Spleen (tissue), 11 donors: Measurements from ENCODE around the gene FLRT1. TPM values are rescaled to one million over a fixed set of nuclear protein-coding genes. Genes with fewer than 3 reads are reported as not detected.

Experiments
- DNase-seq: peaks from one replicate; pipeline ENCODE4 v3.0.0-alpha.2; 2020
- H3K27ac ChIP-seq, 8 donors: fragments of 200-600 bp; sonication (generic) in 7 of 8; 1 replicate in 4 of 8; 2 replicates in 4 of 8; pipeline versions ENCODE4 v1.5.0 to v1.8.0; 2016 to 2021; ENCODE audit warnings: inconsistent platforms in 4 of 8, mild to moderate bottlenecking in 4 of 8, moderate library complexity in 1 of 8
- H3K27me3 ChIP-seq, 7 donors: fragments of 200-600 bp; sonication (generic) in 6 of 7; replicated peaks in 1 of 7; 1 replicate in 4 of 7; 2 replicates in 3 of 7; pipeline versions ENCODE4 v1.5.0 to v1.8.0; 2016 to 2021; ENCODE audit warnings: inconsistent platforms in 3 of 7, mild to moderate bottlenecking in 1 of 7
- H3K36me3 ChIP-seq, 6 donors: fragments of 200-600 bp; sonication (generic) in 5 of 6; 1 replicate in 4 of 6; 2 replicates in 2 of 6; pipeline versions ENCODE4 v1.5.0 to v1.8.0; 2016 to 2021; ENCODE audit warnings: inconsistent platforms in 2 of 6
- H3K4me1 ChIP-seq, 6 donors: fragments of 200-600 bp; sonication (generic) in 5 of 6; 1 replicate in 3 of 6; 2 replicates in 3 of 6; pipeline versions ENCODE4 v1.5.0 to v1.8.0; 2016 to 2021; ENCODE audit warnings: inconsistent platforms in 3 of 6
- H3K4me3 ChIP-seq, 8 donors: fragments of 200-600 bp; sonication (generic) in 7 of 8; 1 replicate in 4 of 8; 2 replicates in 4 of 8; pipeline versions ENCODE4 v1.5.0 to v1.8.0; 2016 to 2021; ENCODE audit warnings: inconsistent platforms in 4 of 8, mild to moderate bottlenecking in 4 of 8, moderate library complexity in 2 of 8
- H3K9me3 ChIP-seq, 8 donors: fragments of 200-600 bp; sonication (generic) in 7 of 8; 1 replicate in 4 of 8; 2 replicates in 4 of 8; pipeline versions ENCODE4 v1.5.0 to v1.8.0; 2016 to 2021; ENCODE audit warnings: inconsistent platforms in 4 of 8
- CTCF ChIP-seq, 11 experiments: fragments of 200-600 bp in 7 of 11; fragments of 450-650 bp in 4 of 11; sonication (generic) in 4 of 11; IDR thresholded peaks in 8 of 11; conservative IDR thresholded peaks in 3 of 11; 1 replicate in 7 of 11; 2 replicates in 4 of 11; pipeline versions ENCODE4 v1.4.0 to v1.8.0; 2016 to 2021; ENCODE audit warnings: antibody characterized with exemption in 11 of 11, inconsistent platforms in 4 of 11, mild to moderate bottlenecking in 1 of 11
- POLR2A ChIP-seq, 3 donors: fragments of 450-650 bp; IDR thresholded peaks; one replicate each; pipeline ENCODE4 v1.5.1; 2017; ENCODE audit warnings: antibody characterized with exemption in 3 of 3, mild to moderate bottlenecking in 1 of 3
- POLR2AphosphoS5 ChIP-seq, 3 donors: sonication (generic); formaldehyde crosslinking; IDR thresholded peaks; one replicate each; pipeline ENCODE4 v1.5.1; 2017; ENCODE audit warnings: antibody characterized with exemption in 3 of 3
- WGBS, 5 donors: extraction: QIAGEN DNeasy Blood & Tissue Kit in 3 of 5; methylation state at CpG; one replicate each; pipeline versions ENCODE4 v1.1.5 to v1.1.7; 2013 to 2018; 5-methylcytosine and 5-hydroxymethylcytosine counted together
- intact Hi-C: fragments of 100-400 bp; cut with DNase I; formaldehyde crosslinking; loops from one replicate; pipeline ENCODE4 v1.15.0; 2023; ENCODE audit warnings: low total_unique reads
- polyA plus RNA-seq, 3 donors: library from polyadenylated mRNA; stranded (reverse); fragments of 200-250 nt; gene quantifications; one replicate each; pipeline ENCODE4 v1.2.1, GENCODE V29; 2013
- total RNA-seq, 7 donors: library from RNA; depleted of rRNA in 3 of 7; stranded (reverse); fragments of >200 nt in 3 of 7; fragmentation: NEBNext Ultra II Directional in 4 of 7; extraction: Animal tissue kit (Norgen Biotek cat#: 25700) in 4 of 7; gene quantifications; one replicate each; pipeline versions ENCODE4 v1.1.0 to v1.2.1, GENCODE V29; 2016 to 2021
- donor health status: healthy with polysubstance abuse.
- donor health status: DM: no; HTN: no; CAD: no; lungs with moderate emphysema.
- donor health status: DM: no; HTN: no; CAD: no.
- donor health status: Bipolar disorder and iron deficiency.
- donor health status: healthy.
- donor health status: DM: no; HTN: no; CAD: no.
- donor health status: DM: yes; HTN: yes; CAD: no.

FLRT1 gene
- total and polyA plus RNA-seq, 10 donors: 0.03 to 0.51 (median 0.16) TPM; not detected in 3

- H3K4me3 ChIP-seq: no peak overlapping the region
- TF ChIP-seq POLR2AphosphoS5 (IDR thresholded peaks at IDR 0.05) (no peak), CTCF (IDR thresholded peaks at IDR 0.05 in 8 of 11, conservative IDR thresholded peaks at IDR 0.05 in 3 of 11) (no peak), POLR2A (IDR thresholded peaks at IDR 0.05) (no peak)
- WGBS, 5 donors: 84 to 94% (median 90%) methylated on average over 5 to 9 of the region's 9 CpGs
- peaks cover 0 to 6% (median 2%) of the 10 kb centered on the region in 6 donors for H3K4me1 ChIP-seq
- no peaks in the 10 kb centered on the region for H3K36me3 ChIP-seq
- intact Hi-C loops: no loop called here
- H3K27me3 ChIP-seq: peaks cover 0 to 30% (median 13%) of the 10 kb centered on the region in 7 donors
- DNase-seq: no peak
- H3K27ac ChIP-seq: no peak overlapping the region
- H3K9me3 ChIP-seq: no peaks in the 10 kb centered on the region
These were observed 6.1 kb downstream of the FLRT1 start for GRCh38 chr11:64041846-64042245.

GRCh38 chr11:64042301-64042700, 6.6 kb downstream of the FLRT1 start:
- intact Hi-C loops: no loop called here
- Histone ChIP-seq H3K27ac (no peak overlapping the region), H3K27me3 (peaks cover 0 to 26% (median 8%) of the 10 kb centered on the region in 7 donors), H3K4me1 (peaks cover 0 to 2% (median 0%) of the 10 kb centered on the region in 6 donors), H3K36me3 (no peaks in the 10 kb centered on the region), H3K9me3 (no peaks in the 10 kb centered on the region), H3K4me3 (no peak overlapping the region)
- WGBS, 5 donors: 73 to 100% (median 83%) methylated on average over 3 to 4 of the region's 4 CpGs
- TF ChIP-seq POLR2AphosphoS5 (IDR thresholded peaks at IDR 0.05): no peak
- no peak for TF ChIP-seq CTCF (IDR thresholded peaks at IDR 0.05 in 8 of 11, conservative IDR thresholded peaks at IDR 0.05 in 3 of 11)
- TF ChIP-seq POLR2A (IDR thresholded peaks at IDR 0.05): no peak
- no peak for DNase-seq

GRCh38 chr11:64043545-64043944, 7.8 kb downstream of the FLRT1 start:
- Histone ChIP-seq H3K4me3 (no peak overlapping the region), H3K27me3 (peaks cover 0 to 13% (median 0%) of the 10 kb centered on the region in 7 donors), H3K9me3 (no peaks in the 10 kb centered on the region), H3K36me3 (no peaks in the 10 kb centered on the region), H3K4me1 (no peaks in the 10 kb centered on the region), H3K27ac (no peak overlapping the region)
- intact Hi-C loops: no loop called here
- DNase-seq: no peak
- 82 to 91% (median 83%) methylated on average over 5 of the region's 5 CpGs for WGBS, 5 donors
- TF ChIP-seq CTCF (IDR thresholded peaks at IDR 0.05 in 8 of 11, conservative IDR thresholded peaks at IDR 0.05 in 3 of 11): no peak

GRCh38 chr11:64044730-64045393, 9.1 kb downstream of the FLRT1 start:
- intact Hi-C loops: no loop called here
- H3K27ac ChIP-seq: no peak overlapping the region

More at GRCh38 chr11:64044730-64045393, 9.1 kb downstream of the FLRT1 start:
- 78 to 85% (median 84%) methylated on average over 14 to 18 of the region's 18 CpGs for WGBS, 5 donors
- Histone ChIP-seq H3K27me3 (peaks cover 0 to 9% (median 0%) of the 10 kb centered on the region in 7 donors), H3K4me1 (no peaks in the 10 kb centered on the region), H3K9me3 (no peaks in the 10 kb centered on the region), H3K36me3 (no peaks in the 10 kb centered on the region), H3K4me3 (no peak overlapping the region)
- TF ChIP-seq POLR2AphosphoS5 (IDR thresholded peaks at IDR 0.05): no peak
- TF ChIP-seq POLR2A (IDR thresholded peaks at IDR 0.05): no peak
- no peak for TF ChIP-seq CTCF (IDR thresholded peaks at IDR 0.05 in 8 of 11, conservative IDR thresholded peaks at IDR 0.05 in 3 of 11)
- no peak for DNase-seq
